Stomach (tissue), 4 donors: ENCODE results near the gene MS4A8.

ENCODE experiments used
- CTCF ChIP-seq, 7 experiments: fragments of 450-650 bp in 4 of 7; fragments of 200-600 bp in 3 of 7; sonication (generic) in 3 of 7; IDR thresholded peaks; one replicate each; pipeline ENCODE4 v1.5.1; 2016 to 2019; ENCODE audit warnings: antibody characterized with exemption in 7 of 7, control low read depth in 2 of 7, mild to moderate bottlenecking in 1 of 7
- EP300 ChIP-seq: sonication (generic); formaldehyde crosslinking; IDR thresholded peaks from one replicate; pipeline ENCODE4 v1.6.1; 2017; ENCODE audit warnings: antibody characterized with exemption
- POLR2A ChIP-seq, 4 donors: fragments of 450-650 bp; IDR thresholded peaks; one replicate each; pipeline ENCODE4 v1.6.1; 2016; ENCODE audit warnings: antibody characterized with exemption in 4 of 4, control low read depth in 2 of 4, mild to moderate bottlenecking in 1 of 4, moderate library complexity in 1 of 4
- POLR2AphosphoS5 ChIP-seq, 3 donors: sonication (generic); formaldehyde crosslinking; IDR thresholded peaks; one replicate each; pipeline ENCODE4 v1.6.1; 2016; ENCODE audit warnings: antibody characterized with exemption in 3 of 3

- no peak for TF ChIP-seq CTCF (IDR thresholded peaks at IDR 0.05)
- TF ChIP-seq EP300 = no peak
- TF ChIP-seq POLR2A (IDR thresholded peaks at IDR 0.05) = no peak
- TF ChIP-seq POLR2AphosphoS5 (IDR thresholded peaks at IDR 0.05) = no peak
Observed at GRCh38 chr11:60699936-60700335, 524 bp downstream of the MS4A8 start.
